HCT116 (cell line): ENCODE measurements around the gene KIF25. TPM values are rescaled to one million over a fixed set of nuclear protein-coding genes. Genes with fewer than 3 reads are reported as not detected.

Source experiments
- ATAC-seq: fragments of 200-7000 bp; cut with Tn5 transposase; 2 replicates; pipeline ENCODE4 v1.9.1; 2020; ENCODE audit warnings: mild to moderate bottlenecking, moderate library complexity
- BruUV-seq: library from RNA; stranded (reverse); fragments of 400-500 nt; replicated peaks from 2 replicates; lab custom pipeline; 2021; lab: Mats Ljungman, UMichigan
- CTCF ChIA-PET: fragments of 300-600 bp; sonication (Branson Sonifier 250); formaldehyde crosslinking; loops from one replicate; lab custom pipeline; 2021; ENCODE audit warnings: antibody characterized with exemption; lab: Charles Lee
- POLR2A ChIA-PET: fragments of 300-600, 350-600 bp; sonication (Branson Sonifier 250); formaldehyde crosslinking; loops from one replicate; lab custom pipeline; 2021; ENCODE audit warnings: antibody characterized with exemption; lab: Charles Lee
- RAD21 ChIA-PET, 2 experiments: fragments of 300-600 bp; sonication (Branson Sonifier 250); formaldehyde crosslinking; loops; one replicate each; lab custom pipeline; 2023; ENCODE audit warnings: low total read pairs in 2 of 2; ENCODE audit not compliant: uncharacterized antibody in 2 of 2, unreplicated experiment in 2 of 2, low non-redundant PET in 1 of 2; lab: Charles Lee
- DNase-seq: peaks from one replicate; pipeline ENCODE4 v3.0.0-alpha.2; 2010; ENCODE audit warnings: low read depth, low spot score
- H2AFZ ChIP-seq: fragments of 200-600 bp; shearing (Covaris generic), sonication (generic); 2 replicates; pipeline ENCODE4 v1.6.1; 2017; ENCODE audit warnings: low read depth, mixed run types, mixed read lengths, antibody characterized with exemption, low read length; ENCODE audit not compliant: poor library complexity, severe bottlenecking
- H3K27ac ChIP-seq: 2 replicates; pipeline ENCODE4 v1.5.1; 2012; ENCODE audit warnings: low read depth, low read length
- H3K27me3 ChIP-seq: fragments of 200-600 bp; sonication (generic); 2 replicates; pipeline ENCODE4 v1.6.1; 2016; ENCODE audit warnings: mixed run types, low read length, mixed read lengths; ENCODE audit not compliant: insufficient read depth
- H3K36me3 ChIP-seq, 2 experiments: fragments of 200-500 bp in 1 of 2; fragments of 200-600 bp in 1 of 2; sonication (Bioruptor generic) in 1 of 2; sonication (generic) in 1 of 2; 2 replicates each; pipeline versions ENCODE4 v1.5.1 to v1.6.1; 2014 to 2016; ENCODE audit warnings: low read length in 2 of 2, inconsistent platforms in 1 of 2, mixed read lengths in 1 of 2, mixed run types in 1 of 2; ENCODE audit not compliant: insufficient read depth in 2 of 2, control insufficient read depth in 1 of 2
- H3K4me1 ChIP-seq, 2 experiments: fragments of 200-600 bp in 1 of 2; sonication (generic) in 1 of 2; 2 replicates each; pipeline versions ENCODE4 v1.5.1 to v1.6.1; 2012 to 2017; ENCODE audit warnings: low read length in 2 of 2, inconsistent platforms in 1 of 2, mild to moderate bottlenecking in 1 of 2, mixed read lengths in 1 of 2, mixed run types in 1 of 2, moderate library complexity in 1 of 2; ENCODE audit not compliant: insufficient read depth in 2 of 2, control insufficient read depth in 1 of 2
- H3K4me2 ChIP-seq: fragments of 200-600 bp; sonication (generic); 2 replicates; pipeline ENCODE4 v1.6.1; 2017; ENCODE audit warnings: mixed run types, low read length, mixed read lengths
- H3K4me3 ChIP-seq, 2 experiments: fragments of 200-600 bp in 1 of 2; sonication (generic) in 1 of 2; replicated peaks in 1 of 2; 2 replicates each; pipeline ENCODE4 v1.5.1; 2011 to 2016; ENCODE audit warnings: low read length in 2 of 2, control low read depth in 1 of 2, low read depth in 1 of 2, mild to moderate bottlenecking in 1 of 2, mixed read lengths in 1 of 2, mixed run types in 1 of 2
- H3K79me2 ChIP-seq: fragments of 200-600 bp; sonication (generic); 2 replicates; pipeline ENCODE4 v1.6.1; 2017; ENCODE audit warnings: mild to moderate bottlenecking, mixed run types, low read length, moderate library complexity, mixed read lengths; ENCODE audit not compliant: insufficient read depth
- H3K9ac ChIP-seq: fragments of 200-600 bp; sonication (generic); 2 replicates; pipeline ENCODE4 v1.6.1; 2016; ENCODE audit warnings: low read length, mixed read lengths
- H3K9me2 ChIP-seq: fragments of 200-600 bp; sonication (generic), shearing (Covaris generic); 2 replicates; pipeline ENCODE4 v1.6.1; 2017; ENCODE audit warnings: mixed run types, mild to moderate bottlenecking, moderate library complexity; ENCODE audit not compliant: insufficient read depth
- H3K9me3 ChIP-seq, 2 experiments: fragments of 200-500 bp in 1 of 2; fragments of 200-600 bp in 1 of 2; sonication (Bioruptor generic) in 1 of 2; sonication (generic) in 1 of 2; 2 replicates each; pipeline ENCODE4 v1.6.1; 2014 to 2017; ENCODE audit warnings: low read length in 2 of 2, mixed read lengths in 2 of 2, inconsistent platforms in 1 of 2, low read depth in 1 of 2, mild to moderate bottlenecking in 1 of 2, mixed run types in 1 of 2, moderate library complexity in 1 of 2; ENCODE audit not compliant: control insufficient read depth in 1 of 2, insufficient read depth in 1 of 2
- H4K20me1 ChIP-seq: fragments of 200-600 bp; sonication (generic), shearing (Covaris generic); 2 replicates; pipeline ENCODE4 v1.6.1; 2017; ENCODE audit warnings: mixed run types, mild to moderate bottlenecking, moderate library complexity; ENCODE audit not compliant: insufficient read depth
- ATF3 ChIP-seq: IDR thresholded peaks from 2 replicates; pipeline ENCODE4 v1.6.1; 2012
- ELF1 ChIP-seq: IDR thresholded peaks from 2 replicates; pipeline ENCODE4 v1.6.1; 2012; ENCODE audit warnings: low read depth, borderline replicate concordance
- EZH2 ChIP-seq: fragments of 200-600 bp; sonication (generic); IDR thresholded peaks from 2 replicates; pipeline ENCODE4 v1.6.1; 2017; ENCODE audit warnings: antibody characterized with exemption, mixed run types
- EZH2phosphoT487 ChIP-seq: fragments of 200-600 bp; IDR thresholded peaks from 2 replicates; pipeline ENCODE4 v1.6.1; 2018; ENCODE audit warnings: antibody characterized with exemption, borderline replicate concordance
- FOSL1 ChIP-seq: IDR thresholded peaks from 2 replicates; pipeline ENCODE4 v1.6.1; 2012; ENCODE audit warnings: low read depth
- JUND ChIP-seq: IDR thresholded peaks from 2 replicates; pipeline ENCODE4 v1.6.1; 2012
- MAX ChIP-seq: IDR thresholded peaks from 2 replicates; pipeline ENCODE4 v1.6.1; 2012
- POLR2A ChIP-seq: IDR thresholded peaks from 2 replicates; pipeline ENCODE4 v1.7.0; 2011; ENCODE audit warnings: borderline replicate concordance; ENCODE audit not compliant: insufficient read depth, insufficient read length; ENCODE audit errors: extremely low read depth
- POLR2AphosphoS5 ChIP-seq: IDR thresholded peaks from 2 replicates; pipeline ENCODE4 v1.6.1; 2011; ENCODE audit warnings: mild to moderate bottlenecking, low read depth, low read length, moderate library complexity
- RAD21 ChIP-seq: IDR thresholded peaks from 2 replicates; pipeline ENCODE4 v1.6.1; 2012; ENCODE audit warnings: low read depth, mild to moderate bottlenecking
- REST ChIP-seq: IDR thresholded peaks from 2 replicates; pipeline ENCODE4 v1.6.1; 2012; ENCODE audit warnings: low read depth
- SIN3A ChIP-seq: IDR thresholded peaks from 2 replicates; pipeline ENCODE4 v1.6.1; 2012; ENCODE audit warnings: low read depth
- SP1 ChIP-seq: IDR thresholded peaks from 2 replicates; pipeline ENCODE4 v1.6.1; 2012; ENCODE audit warnings: low read depth
- YY1 ChIP-seq: IDR thresholded peaks from 2 replicates; pipeline ENCODE4 v1.6.1; 2011; ENCODE audit warnings: low read length, low read depth, moderate library complexity, mild to moderate bottlenecking; ENCODE audit not compliant: insufficient replicate concordance; ENCODE audit errors: extremely low read depth
- ZBTB33 ChIP-seq: IDR thresholded peaks from 2 replicates; pipeline ENCODE4 v1.6.1; 2011; ENCODE audit warnings: mild to moderate bottlenecking, low read length, moderate library complexity; ENCODE audit not compliant: insufficient replicate concordance; ENCODE audit errors: extremely low read depth
- ZFX ChIP-seq: fragments of 450-650 bp; IDR thresholded peaks from 2 replicates; pipeline ENCODE4 v1.6.1; 2017
- intact Hi-C: fragments of 100-400 bp; cut with micrococcal nuclease; formaldehyde crosslinking; loops from 2 replicates; pipeline ENCODE4 v1.10.0; 2022
- total RNA-seq: library from RNA; stranded (reverse); gene quantifications from one replicate; pipeline ENCODE4 v1.2.1, GENCODE V29; 2021; ENCODE audit not compliant: unreplicated experiment

KIF25 gene
- total RNA-seq, 1 experiment from 2014 or later = not detected

- ATAC-seq (no peak), DNase-seq (no peak)
- Histone ChIP-seq H3K36me3 (no peaks in the 10 kb centered on the region), H3K4me3 (no peak overlapping the region), H3K27me3 (0 out of 2 replicates have a peak, but pooled peaks cover 8% of the 10 kb centered on the region), H4K20me1 (no peaks in the 10 kb centered on the region), H3K4me2 (no peak overlapping the region), H3K27ac (no peak overlapping the region), H3K4me1 (no peaks in the 10 kb centered on the region), H2AFZ (no peak overlapping the region), H3K9me2 (no peaks in the 10 kb centered on the region), H3K9me3 (no peaks in the 10 kb centered on the region), H3K9ac (no peak overlapping the region), H3K79me2 (no peaks in the 10 kb centered on the region)
- intact Hi-C loops = no loop called here
- no peak for TF ChIP-seq RAD21
- TF ChIP-seq POLR2A = no peak
- TF ChIP-seq FOSL1 = no peak
- TF ChIP-seq ZBTB33 = no peak
- no peak for TF ChIP-seq SP1
- no peak for TF ChIP-seq SIN3A
- no peak for TF ChIP-seq POLR2AphosphoS5
- TF ChIP-seq MAX = no peak
- TF ChIP-seq EZH2 = no peak
- TF ChIP-seq EZH2phosphoT487 = no peak
- TF ChIP-seq ATF3 = no peak
- TF ChIP-seq ZFX = no peak
- no peak for TF ChIP-seq ELF1
- TF ChIP-seq YY1 = no peak
- no peak for TF ChIP-seq JUND
- no peak for TF ChIP-seq REST
- BruUV-seq = no TSS peak
- POLR2A ChIA-PET = no interaction called here
- CTCF ChIA-PET = no interaction called here
- RAD21 ChIA-PET = no interaction called here
Measured at GRCh38 chr6:168018664-168019063, 21.2 kb downstream of the KIF25 start.
